Adrenal gland (tissue), 12 donors: ENCODE results near the gene CERK. TPM values are rescaled to one million over a fixed set of nuclear protein-coding genes. Genes with fewer than 3 reads are reported as not detected.

ENCODE experiments used
- DNase-seq, 7 donors: peaks; one replicate each; pipeline ENCODE4 v3.0.0-alpha.2; 2019 to 2020
- H3K27ac ChIP-seq, 5 donors: fragments of 200-600 bp; sonication (generic) in 4 of 5; 1 replicate in 3 of 5; 2 replicates in 2 of 5; pipeline versions ENCODE4 v1.5.1 to v1.8.0; 2016 to 2020; ENCODE audit warnings: mild to moderate bottlenecking in 1 of 5
- H3K27me3 ChIP-seq: fragments of 200-600 bp; 2 replicates; pipeline ENCODE4 v1.8.0; 2021
- H3K36me3 ChIP-seq, 2 donors: fragments of 200-600 bp; replicated peaks in 1 of 2; 1 replicate in 1 of 2; 2 replicates in 1 of 2; pipeline versions ENCODE4 v1.5.1 to v1.8.0; 2018 to 2022
- H3K4me1 ChIP-seq, 2 donors: fragments of 200-600 bp; replicated peaks in 1 of 2; 1 replicate in 1 of 2; 2 replicates in 1 of 2; pipeline versions ENCODE4 v1.5.1 to v1.8.0; 2018 to 2021
- H3K4me3 ChIP-seq, 4 donors: fragments of 200-600 bp; sonication (generic) in 3 of 4; one replicate each; pipeline ENCODE4 v1.5.1; 2016 to 2018
- H3K9me3 ChIP-seq, 3 donors: fragments of 200-600 bp; sonication (generic) in 1 of 3; replicated peaks in 1 of 3; 1 replicate in 2 of 3; 2 replicates in 1 of 3; pipeline versions ENCODE4 v1.5.1 to v1.8.0; 2016 to 2021
- POLR2A ChIP-seq, 2 donors: fragments of 450-650 bp; IDR thresholded peaks; one replicate each; pipeline ENCODE4 v1.6.1; 2017; ENCODE audit warnings: antibody characterized with exemption in 2 of 2, mild to moderate bottlenecking in 2 of 2, moderate library complexity in 1 of 2
- WGBS, 4 donors: extraction: QIAGEN DNeasy Blood & Tissue Kit in 2 of 4; methylation state at CpG; one replicate each; pipeline versions ENCODE4 v1.1.5 to v1.1.7; 2013 to 2017; 5-methylcytosine and 5-hydroxymethylcytosine counted together
- intact Hi-C, 2 donors: fragments of 100-400 bp; cut with DNase I; formaldehyde crosslinking; loops; one replicate each; pipeline versions ENCODE4 v1.14.1 to v1.15.0; 2022 to 2023
- polyA plus RNA-seq, 3 donors: library from polyadenylated mRNA; stranded (reverse); fragments of 200-250 nt in 2 of 3; fragments of 350-450 nt in 1 of 3; fragmentation: Illumina TruSeq in 1 of 3; extraction: RNeasy Lipid Tissue Mini Kit (QIAGEN cat#74804) in 1 of 3; gene quantifications; one replicate each; pipeline ENCODE4 v1.2.3, GENCODE V29; 2013 to 2014
- total RNA-seq, 9 donors: library from RNA; depleted of rRNA in 4 of 9; stranded (reverse); fragments of >200 nt in 4 of 9; fragments of 120-200 nt in 1 of 9; fragmentation: NEBNext Ultra II Directional in 1 of 9; extraction: Animal tissue kit (Norgen Biotek cat#: 25700) in 1 of 9; gene quantifications; one replicate each; pipeline versions ENCODE4 v1.1.0 to v1.2.4, GENCODE V29; 2013 to 2023
- TF ChIP-seq, protein P1 (sequence below), 6 experiments: fragments of 450-650 bp in 4 of 6; fragments of 200-600 bp in 2 of 6; sonication (generic) in 1 of 6; IDR thresholded peaks; 1 replicate in 5 of 6; 2 replicates in 1 of 6; pipeline versions ENCODE4 v1.5.1 to v1.8.0; 2016 to 2021; ENCODE audit warnings: antibody characterized with exemption in 6 of 6, mild to moderate bottlenecking in 2 of 6, moderate library complexity in 1 of 6
- donor health status: healthy with polysubstance abuse.
- donor health status: Bipolar disorder and iron deficiency.
- donor health status: DM: yes; HTN: yes; CAD: no.
- donor health status: DM: no; HTN: no; CAD: no.
- donor health status: DM: no; HTN: no; CAD: no.
- donor health status: DM: yes; HTN: yes; CAD: no.

The CERK gene
- total and polyA plus RNA-seq, 12 donors, result 18.6 to 92.1 (median 41.5) TPM

DNA sequence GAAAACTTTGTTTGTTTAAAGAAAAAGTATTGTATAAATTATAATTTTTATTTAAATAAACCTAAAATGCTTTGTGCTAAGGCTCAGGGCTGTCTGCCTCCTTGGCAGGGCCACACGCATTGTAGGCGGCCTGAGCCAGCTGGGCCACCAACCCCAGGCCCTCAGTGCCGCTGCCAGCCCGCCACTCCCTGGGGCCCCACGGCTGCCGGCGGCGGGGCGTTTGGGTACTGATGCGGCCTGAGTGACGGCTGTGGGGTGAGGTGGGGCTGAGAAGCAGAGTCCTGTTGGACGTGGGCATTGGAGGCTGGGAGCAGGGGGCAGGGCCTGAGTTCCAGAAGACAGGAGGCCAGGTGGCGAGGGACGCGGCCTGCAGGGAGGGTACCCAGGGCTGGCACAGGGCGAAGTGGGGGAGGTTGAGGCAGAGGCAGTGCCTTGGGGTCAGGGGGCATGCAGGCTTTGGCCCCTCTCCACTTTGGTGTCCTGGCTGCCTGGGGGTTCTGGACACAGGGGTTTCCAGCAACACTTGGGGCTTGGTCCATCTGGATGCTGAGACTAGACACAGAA lies 58.3 kb downstream of the CERK start:
- 85 to 91% (median 88%) methylated on average over 15 to 16 of the region's 16 CpGs for WGBS, 4 donors
- H3K27ac ChIP-seq, result no peak overlapping the region
- TF ChIP-seq, protein P1, sequence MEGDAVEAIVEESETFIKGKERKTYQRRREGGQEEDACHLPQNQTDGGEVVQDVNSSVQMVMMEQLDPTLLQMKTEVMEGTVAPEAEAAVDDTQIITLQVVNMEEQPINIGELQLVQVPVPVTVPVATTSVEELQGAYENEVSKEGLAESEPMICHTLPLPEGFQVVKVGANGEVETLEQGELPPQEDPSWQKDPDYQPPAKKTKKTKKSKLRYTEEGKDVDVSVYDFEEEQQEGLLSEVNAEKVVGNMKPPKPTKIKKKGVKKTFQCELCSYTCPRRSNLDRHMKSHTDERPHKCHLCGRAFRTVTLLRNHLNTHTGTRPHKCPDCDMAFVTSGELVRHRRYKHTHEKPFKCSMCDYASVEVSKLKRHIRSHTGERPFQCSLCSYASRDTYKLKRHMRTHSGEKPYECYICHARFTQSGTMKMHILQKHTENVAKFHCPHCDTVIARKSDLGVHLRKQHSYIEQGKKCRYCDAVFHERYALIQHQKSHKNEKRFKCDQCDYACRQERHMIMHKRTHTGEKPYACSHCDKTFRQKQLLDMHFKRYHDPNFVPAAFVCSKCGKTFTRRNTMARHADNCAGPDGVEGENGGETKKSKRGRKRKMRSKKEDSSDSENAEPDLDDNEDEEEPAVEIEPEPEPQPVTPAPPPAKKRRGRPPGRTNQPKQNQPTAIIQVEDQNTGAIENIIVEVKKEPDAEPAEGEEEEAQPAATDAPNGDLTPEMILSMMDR (IDR thresholded peaks at IDR 0.05), result no peak
- no peak for TF ChIP-seq POLR2A (IDR thresholded peaks at IDR 0.05)
- no peaks in the 10 kb centered on the region for H3K9me3 ChIP-seq
- H3K4me3 ChIP-seq, result no peak overlapping the region
- no peaks in the 10 kb centered on the region for H3K27me3 ChIP-seq
- DNase-seq, result no peak
- H3K4me1 ChIP-seq, result no peaks in the 10 kb centered on the region
- peaks cover 0 to 19% of the 10 kb centered on the region in 2 donors for H3K36me3 ChIP-seq
- intact Hi-C loops, result no loop called here

DNA sequence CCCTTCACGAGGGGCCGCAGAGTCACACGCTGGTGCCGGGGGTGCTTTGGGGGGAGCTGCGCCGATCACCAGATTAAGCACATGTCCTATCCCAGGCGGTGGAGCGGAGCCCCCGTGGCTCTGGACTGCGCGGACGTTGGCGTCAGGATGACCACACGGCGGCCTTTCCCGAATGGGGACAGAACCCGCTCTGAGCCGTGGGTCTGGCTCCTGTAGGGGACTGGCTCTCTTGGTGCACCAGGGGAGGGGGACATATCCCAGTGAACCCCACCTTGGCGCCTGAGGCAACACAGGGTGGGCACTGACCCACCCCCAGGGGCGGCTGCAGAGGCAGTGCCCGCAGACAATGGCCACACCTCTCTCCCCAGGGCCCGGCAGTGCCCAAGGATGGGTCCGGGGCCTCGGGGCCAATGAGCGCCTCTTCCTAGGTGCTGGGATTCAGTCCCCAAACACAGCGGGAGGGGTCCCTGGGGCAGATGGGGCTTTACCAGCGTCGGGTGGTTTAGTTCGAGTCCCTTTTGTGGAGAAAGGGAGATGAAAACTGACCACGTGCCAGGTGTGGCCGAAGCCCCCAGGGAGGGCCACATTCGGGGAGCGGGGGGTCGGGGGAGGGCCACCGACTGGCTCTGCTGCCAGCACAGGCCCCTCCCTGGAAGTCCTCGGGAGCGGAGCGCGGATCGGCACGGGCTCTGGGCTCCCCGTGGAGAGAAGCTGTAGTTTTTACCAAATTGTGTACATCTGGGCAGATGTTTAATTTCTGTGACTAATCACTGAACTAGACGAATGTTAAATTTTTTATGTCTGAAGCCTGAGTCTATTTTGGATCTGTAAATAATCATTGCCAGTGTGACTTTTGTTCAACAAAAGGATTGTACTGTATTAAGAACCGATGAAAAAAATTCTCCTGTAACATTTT lies 59.0 kb downstream of the CERK start:
- intact Hi-C loops, result no loop called here
- DNase-seq, result no peak
- Histone ChIP-seq H3K9me3 (no peaks in the 10 kb centered on the region), H3K4me3 (no peak overlapping the region), H3K27me3 (no peaks in the 10 kb centered on the region), H3K4me1 (no peaks in the 10 kb centered on the region), H3K36me3 (peaks cover 0 to 27% of the 10 kb centered on the region in 2 donors), H3K27ac (no peak overlapping the region)
- 86 to 93% (median 91%) methylated on average over 38 to 44 of the region's 44 CpGs for WGBS, 4 donors
- TF ChIP-seq, protein P1 (IDR thresholded peaks at IDR 0.05), result no peak
- TF ChIP-seq POLR2A (IDR thresholded peaks at IDR 0.05), result no peak

DNA sequence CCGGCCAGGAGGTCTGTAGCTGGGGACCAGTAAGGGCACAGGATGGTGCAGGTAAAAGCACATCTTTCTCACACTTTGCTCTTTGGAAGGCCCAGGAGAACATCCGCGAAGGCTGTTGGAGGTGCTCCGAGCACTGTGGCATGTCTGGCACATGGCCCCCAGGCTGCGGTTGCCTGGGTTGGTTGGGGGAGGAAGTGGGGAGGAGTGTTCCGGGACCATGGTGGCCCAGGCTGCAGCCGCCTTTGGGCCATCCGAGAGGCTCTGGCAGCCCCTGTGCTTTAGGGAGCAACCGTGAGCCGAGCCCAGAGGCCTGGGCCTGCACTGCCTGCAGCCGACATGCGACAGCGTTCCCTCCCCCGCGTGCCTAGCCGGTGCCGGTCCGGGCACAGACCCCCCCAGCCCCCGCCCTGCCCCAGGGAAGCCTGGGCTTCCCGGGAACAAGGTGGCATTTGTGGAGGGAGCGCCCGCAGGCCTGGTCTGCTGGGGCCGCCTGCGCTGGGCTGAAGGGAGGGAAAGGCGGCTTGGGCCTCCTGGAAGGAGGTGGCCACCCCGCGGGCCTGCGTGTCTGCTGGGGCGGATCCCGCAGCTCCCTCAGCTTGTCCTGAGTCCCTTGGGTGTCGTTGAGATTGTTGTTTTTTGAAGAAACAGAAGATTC lies 59.9 kb downstream of the CERK start:
- Histone ChIP-seq H3K36me3 (peaks cover 0 to 36% of the 10 kb centered on the region in 2 donors), H3K9me3 (no peaks in the 10 kb centered on the region), H3K27ac (no peak overlapping the region), H3K27me3 (no peaks in the 10 kb centered on the region), H3K4me3 (no peak overlapping the region), H3K4me1 (no peaks in the 10 kb centered on the region)
- TF ChIP-seq, protein P1 (IDR thresholded peaks at IDR 0.05), result no peak
- no peak for TF ChIP-seq POLR2A (IDR thresholded peaks at IDR 0.05)
- DNase-seq, result no peak
- intact Hi-C loops, result no loop called here
- WGBS, 4 donors, result 92 to 94% (median 93%) methylated on average over 15 to 31 of the region's 31 CpGs

DNA sequence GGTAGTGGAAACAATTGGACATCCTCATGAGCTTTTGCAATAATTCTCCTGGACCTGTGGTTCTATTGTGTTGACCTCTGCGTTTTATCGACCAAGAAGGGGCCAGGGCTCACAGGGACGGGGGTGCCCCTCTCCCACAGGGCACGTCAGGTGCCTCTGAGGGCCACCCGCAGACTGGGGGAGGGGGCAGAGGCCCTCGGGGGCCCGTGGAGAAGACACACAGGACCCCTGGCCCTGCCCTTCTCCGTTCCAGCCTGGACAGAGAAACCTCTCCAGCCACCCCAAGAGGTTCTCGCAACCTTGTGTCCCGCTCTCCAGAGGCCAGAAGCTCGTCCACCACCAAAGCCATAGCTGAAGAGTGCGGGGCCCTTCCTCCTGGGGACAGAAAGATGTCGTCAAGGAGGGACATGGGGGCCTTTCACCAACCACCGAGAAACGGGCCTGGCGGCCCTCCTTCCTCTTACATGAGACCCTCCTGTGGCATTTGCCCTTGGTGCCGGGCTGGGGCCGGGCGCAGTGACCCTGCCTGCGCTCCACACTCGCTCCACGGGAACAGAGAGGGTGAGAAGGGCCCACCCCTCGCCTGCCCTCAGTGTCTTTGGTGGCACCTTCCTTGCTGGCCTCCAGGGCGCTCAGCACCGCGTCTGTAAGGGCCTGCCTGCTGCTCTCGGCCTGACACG lies 60.6 kb downstream of the CERK start:
- Histone ChIP-seq H3K36me3 (peaks cover 0 to 42% of the 10 kb centered on the region in 2 donors), H3K4me3 (no peak overlapping the region), H3K27ac (no peak overlapping the region), H3K4me1 (no peaks in the 10 kb centered on the region), H3K9me3 (no peaks in the 10 kb centered on the region), H3K27me3 (no peaks in the 10 kb centered on the region)
- 83 to 96% (median 93%) methylated on average over 15 to 28 of the region's 28 CpGs for WGBS, 4 donors
- no peak for TF ChIP-seq POLR2A (IDR thresholded peaks at IDR 0.05)
- TF ChIP-seq, protein P1 (IDR thresholded peaks at IDR 0.05), result no peak
- no peak for DNase-seq
- intact Hi-C loops, result no loop called here
